Sciatic nerve (tissue), 2 donors: ENCODE data around the gene TSPEAR. TPM values are rescaled to one million over a fixed set of nuclear protein-coding genes. Genes with fewer than 3 reads are reported as not detected.
"Not testable (repeated sequence)": the region's sequence is repeated elsewhere in the genome, so short reads cannot be mapped to it uniquely, and the experiment has no call there.

ENCODE experiments used
- ATAC-seq: fragments of 200-7000 bp; cut with Tn5 transposase; one replicate; pipeline ENCODE4 v1.9.1; 2020; ENCODE audit warnings: mild to moderate bottlenecking, moderate library complexity
- DNase-seq: peaks from one replicate; pipeline ENCODE4 v3.0.0-alpha.2; 2020; ENCODE audit warnings: low spot score
- intact Hi-C: fragments of 100-400 bp; cut with DNase I; formaldehyde crosslinking; loops from one replicate; pipeline ENCODE4 v1.14.2; 2022
- total RNA-seq: library from RNA; stranded (reverse); fragmentation: NEBNext Ultra II Directional; extraction: Animal tissue kit (Norgen Biotek cat#: 25700); gene quantifications from one replicate; pipeline ENCODE4 v1.2.1, GENCODE V29; 2021
- donor health status: DM: no; HTN: no; CAD: no.
- donor health status: DM: no; HTN: no; CAD: no.

TSPEAR gene
- total RNA-seq, 1 donor from 2014 or later, result not detected

DNA sequence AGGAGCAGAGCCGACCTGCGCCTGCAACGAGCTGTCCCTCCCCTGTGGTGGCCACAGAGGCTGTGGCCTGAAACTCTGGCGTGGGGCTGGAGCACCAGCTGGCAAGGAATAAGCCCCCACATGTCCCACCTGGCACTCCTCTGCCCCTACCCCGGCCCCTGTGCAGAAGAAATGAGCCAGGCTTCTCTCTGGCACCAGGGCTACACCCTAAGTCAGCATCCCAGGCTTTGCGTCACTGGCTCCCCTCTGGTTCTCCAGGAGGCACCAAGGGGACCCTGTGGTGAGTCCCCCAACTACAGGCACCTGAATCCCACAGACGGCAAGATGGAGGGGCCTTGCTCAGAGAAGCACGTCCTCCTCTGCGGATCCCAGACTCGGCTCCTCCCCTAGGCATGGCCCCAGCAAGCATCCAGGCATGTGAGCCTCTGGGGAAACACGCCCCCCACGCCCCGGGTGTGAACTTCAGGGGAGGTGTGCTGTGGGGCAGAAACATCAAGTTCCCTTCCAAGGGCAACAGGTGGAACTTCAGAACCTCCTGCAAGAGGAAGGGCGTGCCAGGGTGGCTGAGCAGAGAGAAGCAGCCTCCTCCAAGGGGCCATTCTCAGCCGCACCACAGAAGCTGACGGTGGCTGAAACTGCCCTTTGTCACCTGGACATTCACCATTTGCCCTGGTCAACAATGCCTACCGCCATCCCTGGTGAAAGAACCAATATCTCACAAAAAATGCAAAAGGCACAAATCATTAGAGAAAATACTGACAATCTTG is 108.1 kb downstream of the TSPEAR start:
- no peak for DNase-seq
- ATAC-seq, result no peak
- intact Hi-C loops, result no loop called here

DNA sequence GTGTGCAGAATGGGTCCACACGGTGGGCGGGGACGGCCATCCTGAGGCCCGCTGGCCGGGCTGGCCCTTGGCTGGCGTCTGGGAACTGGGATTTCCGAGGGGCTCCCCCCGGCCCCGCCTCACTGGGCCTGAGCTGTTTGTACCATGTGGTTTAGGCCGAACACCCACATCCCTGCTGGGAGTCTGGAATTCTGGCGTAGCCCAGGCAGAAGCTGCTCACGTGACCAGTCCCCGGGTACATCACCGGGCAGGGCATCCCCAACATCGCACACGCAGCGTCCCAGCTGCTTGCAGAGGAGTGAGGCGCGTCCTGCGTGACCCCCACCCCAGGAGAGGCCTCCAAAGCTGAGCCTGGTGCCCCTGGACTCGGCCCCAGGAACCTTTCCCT is 108.9 kb downstream of the TSPEAR start:
- DNase-seq (no peak), ATAC-seq (no peak)
- intact Hi-C loops, result no loop called here

DNA sequence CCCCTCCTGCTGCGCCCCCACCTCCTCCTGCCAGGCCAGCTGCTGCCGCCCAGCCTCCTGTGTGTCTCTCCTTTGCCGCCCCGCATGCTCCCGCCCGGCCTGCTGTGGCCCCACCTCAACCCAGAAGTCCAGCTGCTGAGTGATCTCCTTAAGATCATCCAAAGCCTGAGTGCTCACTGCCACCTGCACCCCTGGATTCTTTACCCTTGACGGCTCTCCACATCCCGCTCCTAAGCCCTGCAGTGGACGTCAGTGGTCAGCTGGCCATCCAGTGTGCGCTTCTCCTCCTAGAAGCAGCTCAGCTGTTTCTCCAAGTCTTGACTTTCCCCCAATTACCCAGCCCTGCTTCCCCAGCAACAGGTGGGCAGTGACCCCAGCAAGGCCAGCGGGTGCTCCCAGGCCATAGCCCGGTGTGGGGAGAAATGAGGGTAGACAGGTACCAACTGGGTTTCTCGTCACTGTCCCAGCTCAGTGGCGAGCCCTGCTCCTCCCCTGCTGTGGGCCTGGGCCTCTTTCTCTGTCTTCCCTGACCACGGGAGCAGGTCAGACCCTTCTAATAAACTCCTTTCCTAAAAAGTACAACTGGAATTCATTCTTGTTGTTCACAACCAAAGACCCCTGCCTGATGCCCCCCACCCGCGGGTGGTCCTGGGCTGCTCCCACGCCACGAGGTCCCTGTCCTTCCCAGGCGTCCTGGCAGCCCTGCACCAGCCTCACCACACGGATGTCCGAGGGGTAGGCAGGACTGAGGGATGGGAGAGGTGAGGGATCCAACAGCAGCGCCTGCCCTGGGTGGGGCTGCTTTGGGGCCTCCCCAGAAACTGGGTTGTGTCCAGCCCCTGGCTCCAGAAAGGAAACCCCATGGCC is 109.5 kb downstream of the TSPEAR start:
- intact Hi-C loops, result no loop called here
- DNase-seq (no peak), ATAC-seq (no peak)

DNA sequence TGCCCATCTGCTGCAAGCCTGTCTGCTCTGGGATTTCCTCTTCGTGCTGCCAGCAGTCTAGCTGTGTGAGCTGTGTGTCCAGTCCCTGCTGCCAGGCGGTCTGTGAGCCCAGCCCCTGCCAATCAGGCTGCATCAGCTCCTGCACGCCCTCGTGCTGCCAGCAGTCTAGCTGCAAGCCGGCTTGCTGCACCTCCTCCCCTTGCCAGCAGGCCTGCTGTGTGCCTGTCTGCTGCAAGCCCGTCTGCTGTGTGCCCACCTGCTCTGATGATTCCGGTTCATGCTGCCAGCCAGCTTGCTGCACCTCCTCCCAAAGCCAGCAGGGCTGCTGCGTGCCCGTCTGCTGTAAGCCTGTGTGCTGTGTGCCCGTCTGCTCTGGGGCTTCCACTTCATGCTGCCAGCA is 110.3 kb downstream of the TSPEAR start:
- DNase-seq, ATAC-seq, intact Hi-C loops: not testable (repeated sequence)

GRCh38 chr21:44600118-44600978 is 111.0 kb downstream of the TSPEAR start, which contains the start of gene KRTAP10-7:
KRTAP10-7 (plus strand) TSS chr21:44600597; CDS start chr21:44600622, 25 bp downstream.
- DNase-seq, intact Hi-C loops, ATAC-seq: not testable (repeated sequence)

DNA sequence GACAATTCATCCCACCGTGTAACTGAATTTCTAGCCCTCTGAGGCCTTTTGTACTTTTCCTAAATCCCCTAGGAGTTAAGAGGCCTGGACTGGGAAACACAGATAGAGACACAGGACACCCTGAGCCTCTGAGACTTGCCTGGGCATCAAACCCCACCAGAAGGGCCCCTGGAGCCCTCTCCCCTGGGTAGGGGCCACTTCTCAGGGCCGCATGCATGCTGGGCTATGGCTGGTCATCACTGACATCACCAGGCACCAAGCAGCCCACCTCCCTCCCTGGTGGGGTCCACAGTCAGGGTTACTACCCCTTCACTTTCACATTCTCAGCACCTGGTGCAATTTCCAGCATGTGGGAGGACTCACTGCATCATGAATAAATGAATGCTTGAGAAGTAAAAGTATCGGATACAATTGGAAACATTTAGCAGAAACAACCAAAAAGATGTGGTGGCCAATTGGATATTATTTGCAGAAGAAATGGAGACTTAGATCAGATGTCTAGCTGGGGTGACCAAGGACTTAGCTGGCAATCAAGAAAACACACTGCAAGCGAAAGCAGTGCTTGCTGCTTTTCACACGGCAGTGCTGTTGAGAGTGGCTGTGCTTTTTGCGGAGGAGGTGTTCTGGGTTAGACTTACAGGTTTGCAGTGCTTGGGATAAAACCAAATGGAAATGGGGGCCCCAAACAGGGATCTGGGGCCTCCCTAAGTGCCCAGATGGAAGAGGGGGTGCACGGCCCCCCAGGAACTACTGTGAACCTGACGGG is 111.9 kb downstream of the TSPEAR start:
- DNase-seq, result no peak
- no peak for ATAC-seq
- intact Hi-C loops, result no loop called here

- DNase-seq (no peak), ATAC-seq (no peak)
- intact Hi-C loops, result no loop called here
These were observed 113.3 kb downstream of the TSPEAR start for GRCh38 chr21:44598061-44598460.

DNA sequence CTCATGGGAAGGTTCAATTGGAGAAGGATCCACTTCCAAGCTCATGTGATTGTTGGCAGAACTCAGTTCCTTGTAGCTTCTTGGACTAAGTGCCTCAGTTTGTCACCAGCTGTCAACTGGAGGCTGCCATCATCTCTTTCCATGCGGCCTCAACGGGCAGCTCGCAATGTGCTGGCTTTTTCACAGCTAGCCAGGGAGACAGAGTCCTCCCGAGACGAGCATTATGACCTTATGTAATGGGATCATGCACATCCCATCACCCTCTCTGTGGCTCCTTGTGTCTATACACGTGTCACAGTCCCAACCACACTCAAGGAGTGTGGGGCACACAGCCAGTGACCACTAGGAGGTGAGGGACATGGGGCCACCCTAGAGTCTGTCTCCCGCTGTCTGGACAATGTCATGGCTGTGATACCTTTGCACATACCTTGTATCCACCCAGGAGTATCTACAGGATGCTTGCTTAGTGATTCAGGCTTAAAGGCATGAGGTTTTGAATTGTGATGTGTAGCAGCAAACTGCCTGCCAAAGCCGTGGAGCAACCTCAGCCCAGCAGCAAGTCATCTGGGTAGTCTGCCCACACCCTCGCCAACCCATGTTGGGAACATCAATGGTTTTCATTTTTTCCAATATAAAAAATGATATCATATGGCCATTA is 115.2 kb downstream of the TSPEAR start:
- intact Hi-C loops, result no loop called here
- ATAC-seq (no peak), DNase-seq (no peak)

- ATAC-seq, result no peak
- intact Hi-C loops, result no loop called here
- no peak for DNase-seq
These were observed 115.8 kb downstream of the TSPEAR start for GRCh38 chr21:44595524-44595923.

GRCh38 chr21:44594406-44594916 is 116.9 kb downstream of the TSPEAR start:
- DNase-seq, result no peak
- intact Hi-C loops, result no loop called here
- no peak for ATAC-seq

DNA sequence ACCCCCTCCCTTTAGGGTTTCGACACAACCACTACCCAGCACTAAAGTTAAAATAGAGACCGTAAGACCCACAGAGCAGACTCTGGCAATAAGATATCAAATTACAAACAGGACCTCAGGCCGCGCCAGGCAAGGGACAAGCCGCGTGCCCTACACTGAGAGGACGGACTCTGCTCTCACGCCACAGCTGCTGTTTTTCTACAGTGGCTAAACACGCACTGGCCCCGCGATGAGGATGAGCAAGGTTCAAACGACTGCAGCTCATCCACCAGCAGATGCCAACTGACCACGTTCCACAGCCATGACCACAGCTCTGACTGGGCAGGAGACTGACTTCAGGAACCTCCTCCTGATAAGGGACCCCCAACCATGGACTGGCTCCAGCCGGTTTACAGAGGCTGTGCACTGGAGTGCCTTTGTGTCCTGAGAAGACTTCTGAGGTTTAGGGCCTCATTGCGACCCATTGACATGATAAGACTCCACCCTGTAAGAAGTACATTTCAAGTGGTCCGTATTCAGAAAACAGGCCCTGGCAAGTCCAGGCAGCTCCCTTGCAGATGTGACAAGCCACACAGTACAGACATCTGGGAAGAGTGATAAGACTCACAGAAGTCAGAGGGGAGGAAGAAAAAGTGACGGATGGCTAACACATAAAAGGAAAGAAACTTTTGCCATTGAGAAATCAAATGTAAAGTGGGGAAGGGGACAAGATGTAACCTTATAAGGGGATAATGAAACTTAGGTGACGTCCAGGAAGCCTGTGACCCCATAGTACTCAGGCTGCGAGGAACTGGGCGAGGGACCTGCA is 117.6 kb downstream of the TSPEAR start:
- no peak for ATAC-seq
- DNase-seq, result no peak
- intact Hi-C loops, result no loop called here

- DNase-seq, result no peak
- intact Hi-C loops, result no loop called here
- ATAC-seq, result no peak
These were observed 118.7 kb downstream of the TSPEAR start, which contains the start of gene KRTAP10-6 for GRCh38 chr21:44592446-44593311. KRTAP10-6 (minus strand) TSS chr21:44592505; CDS start chr21:44592484, 21 bp downstream.

DNA sequence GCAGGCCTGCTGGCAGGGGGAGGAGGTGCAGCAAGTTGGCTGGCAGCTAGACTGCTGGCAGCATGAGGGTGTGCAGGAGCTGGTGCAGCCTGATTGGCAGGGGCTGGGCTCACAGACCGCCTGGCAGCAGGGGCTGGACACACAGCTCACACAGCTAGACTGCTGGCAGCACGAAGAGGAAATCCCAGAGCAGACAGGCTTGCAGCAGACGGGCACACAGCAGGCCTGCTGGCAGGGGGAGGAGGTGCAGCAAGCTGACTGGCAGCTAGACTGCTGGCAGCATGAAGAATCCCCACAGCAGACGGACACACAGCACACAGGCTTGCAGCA is 119.6 kb downstream of the TSPEAR start:
- DNase-seq, intact Hi-C loops, ATAC-seq: not testable (repeated sequence)

GRCh38 chr21:44590897-44591800 is 120.2 kb downstream of the TSPEAR start:
- DNase-seq, ATAC-seq, intact Hi-C loops: not testable (repeated sequence)

GRCh38 chr21:44590311-44590721 is 121.1 kb downstream of the TSPEAR start:
- ATAC-seq (no peak), DNase-seq (no peak)
- intact Hi-C loops, result no loop called here
